Gastrocnemius medialis (tissue), 4 donors: ENCODE measurements around the gene FAM174C.

Experiments
- CTCF ChIP-seq, 5 experiments: fragments of 450-650 bp in 3 of 5; fragments of 200-600 bp in 2 of 5; sonication (generic) in 2 of 5; IDR thresholded peaks in 4 of 5; conservative IDR thresholded peaks in 1 of 5; 1 replicate in 4 of 5; 2 replicates in 1 of 5; pipeline ENCODE4 v1.5.1; 2016 to 2019; ENCODE audit warnings: antibody characterized with exemption in 5 of 5, mild to moderate bottlenecking in 3 of 5, moderate library complexity in 3 of 5
- POLR2A ChIP-seq, 2 donors: fragments of 450-650 bp; IDR thresholded peaks; one replicate each; pipeline ENCODE4 v1.6.1; 2017; ENCODE audit warnings: antibody characterized with exemption in 2 of 2, mild to moderate bottlenecking in 2 of 2, moderate library complexity in 2 of 2

DNA sequence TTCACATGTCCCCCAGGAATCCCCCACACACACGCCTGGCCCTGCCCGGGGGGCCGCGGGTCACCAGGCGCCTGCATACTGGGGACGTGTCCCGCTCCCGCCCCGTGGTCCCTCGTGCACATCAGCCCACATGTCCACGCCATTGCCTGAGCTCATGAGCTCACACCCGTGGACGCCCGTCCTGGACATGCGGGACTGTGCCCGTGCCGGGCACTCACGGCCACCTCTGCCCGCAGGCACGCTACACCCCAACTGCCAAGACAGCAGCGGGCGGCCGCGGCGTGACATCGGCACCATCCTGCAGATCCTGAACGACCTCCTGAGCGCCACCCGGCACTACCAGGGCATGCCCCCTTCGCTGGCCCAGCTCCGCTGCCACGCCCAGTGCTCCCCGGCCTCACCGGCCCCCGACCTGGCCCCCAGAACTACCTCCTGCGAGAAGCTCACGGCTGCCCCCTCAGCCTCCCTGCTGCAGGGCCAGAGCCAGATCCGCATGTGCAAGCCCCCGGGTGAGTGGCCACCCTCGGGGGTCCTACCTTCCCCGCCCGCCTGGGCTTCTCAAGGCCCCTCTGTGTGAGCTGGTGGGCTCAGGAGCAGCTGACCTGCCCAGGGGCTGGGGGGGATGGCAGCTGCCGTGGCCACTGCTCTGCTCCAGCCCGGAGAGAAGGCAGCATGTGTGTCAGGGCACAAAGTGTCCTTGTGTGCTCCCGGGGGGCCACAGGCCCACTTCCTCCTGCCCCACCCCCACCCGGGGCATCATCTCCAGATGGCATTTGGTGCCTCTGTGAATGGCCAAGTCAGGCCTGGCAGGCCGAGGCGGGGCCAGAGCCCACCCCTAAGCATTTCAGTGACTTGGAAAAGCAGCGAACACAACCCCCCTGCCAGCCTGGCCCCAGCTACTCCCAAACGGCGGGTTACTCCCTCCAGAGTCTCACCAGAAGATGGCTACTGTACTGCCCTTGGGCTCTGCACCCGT lies 19.9 kb upstream of the FAM174C start:
- no peak for TF ChIP-seq CTCF (IDR thresholded peaks at IDR 0.05 in 4 of 5, conservative IDR thresholded peaks at IDR 0.05 in 1 of 5)
- TF ChIP-seq POLR2A (IDR thresholded peaks at IDR 0.05), result no peak
